GM12801 (cell line): ENCODE data around the gene TAF6.
A peak's percentile ranks its signal among the peaks of the same experiment; 100 is the strongest.

ENCODE experiments used
- TF ChIP-seq, protein P1 (sequence below): IDR thresholded peaks from one replicate; pipeline ENCODE4 v1.5.1; 2011; ENCODE audit warnings: control low read depth; ENCODE audit not compliant: insufficient read length; ENCODE audit errors: extremely low read depth

TAF6 gene

DNA sequence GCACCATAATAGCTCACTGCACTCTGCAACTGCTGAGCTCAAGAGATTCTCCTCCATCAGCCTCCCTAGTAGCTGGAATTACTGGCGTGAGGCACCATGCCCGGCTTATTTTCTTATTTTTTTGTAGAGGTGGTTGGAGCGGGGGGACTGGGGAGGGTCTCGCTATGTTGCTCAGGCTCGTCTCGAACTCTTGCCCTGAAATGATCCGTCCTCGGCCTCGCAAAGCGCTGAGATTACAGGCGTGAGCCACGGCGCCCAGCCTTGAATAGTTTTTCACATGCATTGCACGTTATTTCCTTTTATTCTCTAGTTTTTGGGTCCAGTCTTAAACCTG, 29.0 kb upstream of the TAF6 start:
- TF ChIP-seq, protein P1, sequence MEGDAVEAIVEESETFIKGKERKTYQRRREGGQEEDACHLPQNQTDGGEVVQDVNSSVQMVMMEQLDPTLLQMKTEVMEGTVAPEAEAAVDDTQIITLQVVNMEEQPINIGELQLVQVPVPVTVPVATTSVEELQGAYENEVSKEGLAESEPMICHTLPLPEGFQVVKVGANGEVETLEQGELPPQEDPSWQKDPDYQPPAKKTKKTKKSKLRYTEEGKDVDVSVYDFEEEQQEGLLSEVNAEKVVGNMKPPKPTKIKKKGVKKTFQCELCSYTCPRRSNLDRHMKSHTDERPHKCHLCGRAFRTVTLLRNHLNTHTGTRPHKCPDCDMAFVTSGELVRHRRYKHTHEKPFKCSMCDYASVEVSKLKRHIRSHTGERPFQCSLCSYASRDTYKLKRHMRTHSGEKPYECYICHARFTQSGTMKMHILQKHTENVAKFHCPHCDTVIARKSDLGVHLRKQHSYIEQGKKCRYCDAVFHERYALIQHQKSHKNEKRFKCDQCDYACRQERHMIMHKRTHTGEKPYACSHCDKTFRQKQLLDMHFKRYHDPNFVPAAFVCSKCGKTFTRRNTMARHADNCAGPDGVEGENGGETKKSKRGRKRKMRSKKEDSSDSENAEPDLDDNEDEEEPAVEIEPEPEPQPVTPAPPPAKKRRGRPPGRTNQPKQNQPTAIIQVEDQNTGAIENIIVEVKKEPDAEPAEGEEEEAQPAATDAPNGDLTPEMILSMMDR: no peak

DNA sequence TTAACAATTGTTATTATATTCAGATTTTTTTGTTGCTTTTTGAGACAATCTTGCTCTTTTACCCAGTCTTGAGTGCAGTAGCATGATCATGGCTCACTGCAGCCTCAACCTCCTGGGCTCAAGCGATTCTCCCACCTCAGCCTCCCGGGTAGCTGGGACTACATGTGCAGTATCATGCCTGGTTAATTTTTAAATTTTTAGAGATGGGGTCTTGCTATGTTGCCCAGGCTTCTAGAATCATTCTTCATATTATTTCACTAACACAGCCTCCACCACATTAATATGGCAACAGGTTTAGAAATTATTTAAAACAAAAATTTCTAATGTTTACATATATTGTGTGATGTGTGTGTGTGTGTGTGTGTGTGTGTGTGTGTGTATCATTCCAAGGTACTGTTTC, 28.1 kb upstream of the TAF6 start:
- TF ChIP-seq, protein P1: no peak

DNA sequence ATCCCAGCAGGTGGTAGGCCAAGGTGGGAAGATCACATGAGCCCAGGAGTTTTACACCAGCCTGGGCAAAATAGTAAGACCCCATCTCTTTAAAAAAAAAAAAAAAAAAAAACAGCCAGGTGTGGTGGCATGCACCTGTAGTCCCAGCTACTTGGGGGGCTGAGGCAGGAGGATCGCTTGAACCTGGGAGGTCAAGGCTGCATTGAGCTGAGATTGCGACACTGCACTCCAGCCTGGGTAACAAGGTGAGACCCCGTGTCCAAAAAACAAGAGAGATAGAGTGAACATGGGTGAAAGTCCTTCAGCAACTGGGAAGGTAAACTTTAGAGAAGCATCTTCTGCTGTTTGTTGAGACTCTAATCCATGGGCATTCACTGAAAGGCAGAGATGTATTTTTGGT, 23.3 kb upstream of the TAF6 start:
- TF ChIP-seq, protein P1: no peak

DNA sequence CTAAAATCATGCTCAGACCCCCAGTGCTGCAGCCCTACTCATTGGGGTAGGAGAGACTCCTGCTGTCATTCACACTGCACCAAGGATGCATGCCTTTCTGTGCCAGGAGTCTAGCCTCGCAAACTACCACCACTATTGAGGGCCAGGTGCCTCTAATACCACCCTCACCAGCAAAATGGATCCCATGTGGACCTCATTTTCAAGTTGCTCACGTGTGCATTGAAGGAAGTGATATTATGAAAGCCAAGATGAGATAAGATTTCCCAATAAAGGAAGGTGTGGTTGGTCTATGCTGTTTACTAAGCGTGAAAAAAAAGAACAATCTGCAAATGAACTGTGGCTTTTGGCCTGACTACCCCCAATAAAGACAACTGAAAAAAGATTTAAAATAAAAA, 22.4 kb upstream of the TAF6 start:
- TF ChIP-seq, protein P1: no peak

DNA sequence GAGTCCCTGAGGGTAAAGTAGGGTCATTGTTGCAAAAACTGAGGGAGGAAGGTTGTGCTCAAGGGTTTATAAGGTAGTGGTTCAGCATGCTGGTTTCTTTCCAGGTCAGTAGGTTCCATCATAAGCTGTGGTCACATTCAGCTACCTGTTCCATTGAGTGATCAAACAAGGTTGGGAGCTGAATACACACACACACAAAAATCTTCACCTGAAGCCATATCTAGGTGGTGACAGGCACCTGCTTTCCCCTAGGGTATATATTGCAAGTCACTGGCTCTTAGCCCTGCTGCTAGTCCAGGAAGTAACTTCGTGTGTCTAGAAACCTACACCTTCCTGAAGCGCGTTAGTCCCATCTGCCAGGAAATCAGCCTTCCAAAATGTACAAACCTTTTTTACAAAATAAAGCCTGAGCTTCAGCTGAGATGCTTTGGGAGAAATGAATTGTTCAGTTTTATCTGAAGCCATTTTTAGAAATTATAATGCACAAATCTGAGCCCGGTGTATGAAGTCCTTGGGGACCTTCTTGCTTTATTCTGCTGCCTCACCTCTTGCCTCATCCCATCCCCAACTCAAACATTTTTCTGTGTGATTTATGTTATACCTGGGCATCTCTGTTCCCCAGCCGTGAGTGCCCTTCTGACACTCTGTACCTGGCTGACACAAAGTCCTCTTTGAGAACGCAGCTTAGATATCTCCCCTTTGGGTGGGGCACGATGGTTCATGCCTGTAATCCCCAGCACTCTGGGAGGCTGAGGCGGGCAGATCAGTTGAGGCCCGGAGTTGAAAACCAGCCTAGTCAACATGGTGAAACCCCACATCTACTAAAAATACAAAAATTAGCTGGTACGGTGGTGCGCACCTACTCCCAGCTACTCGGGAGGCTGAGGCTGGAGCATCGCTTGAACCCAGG, 18.9 kb upstream of the TAF6 start:
- TF ChIP-seq, protein P1: no peak

DNA sequence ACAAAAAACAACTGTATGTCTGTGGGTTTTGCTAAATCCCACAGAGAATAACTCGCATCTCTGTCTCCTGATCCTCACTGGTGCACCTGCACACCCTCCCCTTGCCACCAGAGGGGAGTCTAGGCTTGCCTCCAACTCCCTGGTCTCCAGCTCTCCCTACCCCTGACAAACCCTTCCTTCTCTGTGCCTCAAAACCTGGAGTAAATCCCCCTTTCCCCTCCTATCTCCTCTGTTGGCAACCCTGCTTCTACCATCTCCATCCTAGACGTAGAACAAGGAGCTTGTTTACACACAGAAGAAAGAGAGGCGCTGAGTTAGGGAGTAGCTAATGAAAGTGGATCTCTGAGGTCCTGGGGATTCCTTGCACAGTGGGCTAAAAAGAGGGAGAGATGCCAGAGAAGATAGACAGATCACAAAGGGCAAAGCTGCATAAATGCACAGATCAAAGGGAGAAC, 13.6 kb upstream of the TAF6 start:
- TF ChIP-seq, protein P1: peak; percentile 39

DNA sequence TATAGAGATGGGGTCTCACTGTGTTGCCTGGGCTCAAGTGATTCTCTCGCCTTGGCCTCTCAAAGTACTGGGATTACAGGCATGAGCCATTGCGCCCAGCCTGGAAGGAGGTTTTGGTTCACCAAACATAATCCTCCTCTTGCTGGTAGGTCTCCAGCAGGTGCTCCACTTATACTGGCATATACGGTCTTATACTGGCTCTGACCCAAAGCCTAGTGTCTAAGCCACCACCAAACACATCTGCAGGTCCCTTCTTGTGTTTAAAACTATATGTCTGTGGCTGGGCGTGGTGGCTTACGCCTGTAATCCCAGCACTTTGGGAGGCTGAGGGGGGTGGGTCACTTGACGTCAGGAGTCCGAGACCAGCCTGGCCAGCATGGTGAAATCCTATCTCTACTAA, 13.0 kb upstream of the TAF6 start:
- TF ChIP-seq, protein P1: no peak
